ENCODE measurements around the gene PGBD2. TPM values are rescaled to one million over a fixed set of nuclear protein-coding genes. Genes with fewer than 3 reads are reported as not detected.
"Not testable (repeated sequence)": the region's sequence is repeated elsewhere in the genome, so short reads cannot be mapped to it uniquely, and the experiment has no call there.

The PGBD2 gene
- total RNA-seq, 3 donors from 2014 or later = 2.9 to 16.8 (median 11.1) TPM

DNA sequence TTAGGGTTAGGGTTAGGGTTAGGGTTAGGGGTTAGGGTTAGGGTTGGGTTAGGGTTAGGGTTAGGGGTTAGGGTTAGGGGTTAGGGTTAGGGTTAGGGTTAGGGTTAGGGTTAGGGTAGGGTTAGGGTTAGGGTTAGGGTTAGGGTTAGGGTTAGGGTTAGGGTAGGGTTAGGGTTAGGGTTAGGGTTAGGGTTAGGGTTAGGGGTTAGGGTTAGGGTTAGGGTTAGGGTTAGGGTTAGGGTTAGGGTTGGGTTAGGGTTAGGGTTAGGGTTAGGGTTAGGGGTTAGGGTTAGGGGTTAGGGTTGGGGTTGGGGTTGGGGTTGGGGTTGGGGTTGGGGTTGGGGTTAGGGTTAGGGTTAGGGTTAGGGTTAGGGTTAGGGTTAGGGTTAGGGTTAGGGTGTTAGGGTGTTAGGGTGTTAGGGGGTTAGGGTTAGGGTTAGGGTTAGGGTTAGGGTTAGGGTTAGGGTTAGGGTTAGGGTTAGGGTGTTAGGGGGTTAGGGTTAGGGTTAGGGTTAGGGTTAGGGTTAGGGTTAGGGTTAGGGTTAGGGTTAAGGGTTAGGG is 39.9 kb downstream of the PGBD2 start:
- intact Hi-C loops (cut with DNase I; ENCODE audit: low total_unique reads); H3K36me3 ChIP-seq; H3K4me1 ChIP-seq; DNase-seq (ENCODE audit: low spot score in 2 of 2); H3K9me3 ChIP-seq; H3K27me3 ChIP-seq; H3K27ac ChIP-seq; H3K4me3 ChIP-seq: not testable (repeated sequence)

Other genes with a start within 250 kb of the PGBD2 start
- not detected for gene OR14I1, start 203.5 kb upstream of the PGBD2 start, total RNA-seq
- 1 to 10 TPM in 1 of 3 donors, not detected in 2; 1.6 TPM for gene LYPD8, start 150.5 kb upstream of the PGBD2 start, total RNA-seq
- gene SH3BP5L, start 80.3 kb upstream of the PGBD2 start, total RNA-seq = 10 to 100 TPM; 11.5 to 18.9 (median 13.4) TPM
- gene ZNF672, start 68.0 kb upstream of the PGBD2 start, total RNA-seq = 10 to 100 TPM; 23.2 to 31.6 (median 27.2) TPM
- 10 to 100 TPM; 11.5 to 84.3 (median 77.7) TPM for gene ZNF692, start 47.1 kb upstream of the PGBD2 start, total RNA-seq

All from breast epithelium (tissue), 4 donors.